ENCODE data around the gene NDRG3.

The NDRG3 gene

DNA sequence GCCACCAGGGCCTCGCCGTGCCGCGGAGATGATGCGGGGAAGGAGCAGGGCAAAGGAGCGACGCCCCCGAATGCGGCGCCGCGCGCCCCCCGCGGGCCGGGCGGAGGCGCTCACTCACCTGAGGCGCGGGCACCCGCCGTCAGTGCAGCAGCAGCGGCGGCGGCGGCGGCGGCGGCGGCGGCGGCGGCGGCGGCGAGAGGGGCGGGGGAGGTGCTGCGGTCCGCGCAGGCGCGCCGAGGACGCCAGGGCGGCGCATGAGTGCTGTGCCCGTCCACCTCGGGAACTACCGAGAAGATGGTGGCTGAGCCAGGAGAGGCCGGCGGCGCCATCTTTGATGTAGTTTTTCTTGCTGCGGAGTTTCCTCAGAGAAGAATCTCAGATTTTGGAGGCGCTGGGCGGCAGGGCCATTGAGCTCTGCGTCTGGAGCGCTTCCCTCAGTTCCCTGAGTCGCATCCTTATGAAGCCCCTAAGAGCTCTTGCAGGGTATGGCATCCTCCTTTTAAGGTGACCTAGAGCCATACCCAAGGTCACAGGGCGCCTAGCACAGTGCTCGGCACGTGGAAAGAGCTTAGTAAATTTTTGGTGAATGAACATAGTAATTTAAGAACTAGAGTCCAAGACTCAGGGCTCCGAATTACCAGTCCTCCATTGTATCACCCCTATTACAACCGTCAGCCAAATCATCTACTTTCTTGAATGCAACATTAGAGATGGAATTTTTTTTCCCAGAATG lies at the start of gene NDRG3:
NDRG3 (minus strand) TSS at position 164 of the 733 bp plus-strand sequence. CDS start 24,355 bp downstream, outside the sequence.
- TF ChIP-seq JUND (IDR thresholded peaks at IDR 0.05; ENCODE audit: low read depth), result no peak
- peak; percentile 97 for DNase-seq (ENCODE audit: low read depth in 1 of 2, low spot score in 1 of 2)
- in situ Hi-C loops (cut with HindIII; ENCODE audit: low pct_unique_long_range_greater_than_20kb, low sequenced_read_pairs), result no loop called here

DNA sequence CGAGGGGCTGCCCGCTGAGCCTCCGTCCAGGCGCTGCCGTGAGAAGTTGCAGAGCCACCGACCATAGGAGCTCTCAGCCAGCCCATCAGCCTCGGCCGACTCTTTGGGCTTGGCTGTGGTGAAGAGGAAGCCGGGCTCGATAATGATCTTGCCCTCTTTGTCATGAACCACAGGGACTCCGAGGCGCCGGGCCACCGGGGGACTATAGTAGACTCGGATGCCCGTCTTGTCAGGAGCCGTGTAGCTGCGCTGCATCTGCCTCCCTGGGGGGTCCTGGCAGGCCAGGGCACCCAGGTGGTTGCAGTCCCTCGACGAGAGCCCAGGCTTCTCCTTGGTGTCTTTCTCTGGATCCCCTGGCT lies 48.2 kb upstream of the NDRG3 start:
- in situ Hi-C loops (cut with HindIII; ENCODE audit: low pct_unique_long_range_greater_than_20kb, low sequenced_read_pairs), result no loop called here
- no peak for TF ChIP-seq JUND (IDR thresholded peaks at IDR 0.05; ENCODE audit: low read depth)
- no peak for DNase-seq (ENCODE audit: low read depth in 1 of 2, low spot score in 1 of 2)

DNA sequence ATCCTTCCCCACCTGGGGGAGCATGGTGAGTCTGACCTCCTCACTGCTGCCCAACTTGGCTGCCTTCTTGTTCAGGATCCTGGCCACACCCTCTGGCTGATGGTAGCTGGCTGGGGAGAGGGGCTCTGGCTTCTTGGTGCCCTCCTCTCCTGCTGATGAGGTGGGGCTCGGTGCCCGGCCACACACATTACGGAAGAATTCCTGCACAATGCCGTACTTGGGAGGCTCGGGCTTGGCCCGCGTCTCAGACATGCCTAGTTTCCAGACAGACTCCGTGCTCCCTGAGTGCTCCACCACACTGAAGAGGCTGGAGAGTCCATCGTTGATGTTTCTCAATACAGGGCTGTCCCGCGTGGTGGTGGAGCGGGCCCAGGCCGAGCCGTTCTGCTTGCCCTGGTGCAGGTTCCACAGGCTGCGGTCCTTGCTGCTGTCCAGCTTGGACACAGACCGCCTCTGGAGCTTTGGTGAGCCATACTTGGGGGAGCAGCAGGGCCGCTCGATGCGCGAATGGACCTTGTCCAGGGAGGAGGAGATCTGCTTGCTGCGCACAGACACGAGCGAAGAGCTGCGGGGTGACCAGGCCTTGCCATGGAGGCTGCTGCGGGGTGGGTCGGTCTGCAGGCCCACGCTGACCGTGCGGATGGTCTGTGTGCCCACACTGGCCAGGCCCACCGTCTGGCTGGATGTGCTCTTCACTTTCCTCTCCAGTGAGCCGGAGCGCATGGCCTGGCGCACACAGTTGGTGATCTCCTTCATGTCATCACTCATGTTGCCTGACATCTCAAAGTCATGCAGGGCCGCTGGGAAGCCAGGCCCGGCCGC lies 47.6 kb upstream of the NDRG3 start:
- TF ChIP-seq JUND (IDR thresholded peaks at IDR 0.05; ENCODE audit: low read depth), result no peak
- DNase-seq (ENCODE audit: low read depth in 1 of 2, low spot score in 1 of 2), result no peak
- in situ Hi-C loops (cut with HindIII; ENCODE audit: low pct_unique_long_range_greater_than_20kb, low sequenced_read_pairs), result no loop called here

DNA sequence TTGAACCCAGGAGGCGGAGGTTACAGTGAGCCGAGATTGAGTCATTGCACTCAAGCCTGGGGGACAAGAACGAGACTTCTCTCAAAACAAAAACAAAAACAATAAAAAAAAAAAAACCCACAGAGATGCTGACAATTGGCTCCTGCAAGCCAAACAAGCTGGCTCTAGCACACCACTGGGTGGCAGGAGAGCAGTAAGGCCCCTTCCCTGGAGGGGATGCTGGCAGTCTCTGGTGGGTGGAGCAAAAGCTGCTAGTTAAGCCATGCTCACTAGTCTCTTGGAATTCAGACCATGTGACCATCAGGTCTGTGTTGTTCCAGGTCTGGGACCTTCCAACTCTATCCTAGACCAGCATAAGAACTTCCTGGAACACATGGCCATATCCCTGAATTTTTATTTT lies 46.5 kb upstream of the NDRG3 start:
- in situ Hi-C loops (cut with HindIII; ENCODE audit: low pct_unique_long_range_greater_than_20kb, low sequenced_read_pairs), result no loop called here

GRCh38 chr20:36791862-36792261 lies 46.0 kb upstream of the NDRG3 start:
- no peak for TF ChIP-seq JUND (IDR thresholded peaks at IDR 0.05; ENCODE audit: low read depth)
- no peak for DNase-seq (ENCODE audit: low read depth in 1 of 2, low spot score in 1 of 2)
- in situ Hi-C loops (cut with HindIII; ENCODE audit: low pct_unique_long_range_greater_than_20kb, low sequenced_read_pairs), result no loop called here

More for the DNA sequence above, 46.5 kb upstream of the NDRG3 start:
- no peak for TF ChIP-seq JUND (IDR thresholded peaks at IDR 0.05; ENCODE audit: low read depth)
- peak; percentile 80 to 83 for DNase-seq (ENCODE audit: low read depth in 1 of 2, low spot score in 1 of 2)

GRCh38 chr20:36786663-36787062 lies 40.8 kb upstream of the NDRG3 start:
- no peak for TF ChIP-seq JUND (IDR thresholded peaks at IDR 0.05; ENCODE audit: low read depth)
- in situ Hi-C loops (cut with HindIII; ENCODE audit: low pct_unique_long_range_greater_than_20kb, low sequenced_read_pairs), result no loop called here
- DNase-seq (ENCODE audit: low read depth in 1 of 2, low spot score in 1 of 2), result no peak

DNA sequence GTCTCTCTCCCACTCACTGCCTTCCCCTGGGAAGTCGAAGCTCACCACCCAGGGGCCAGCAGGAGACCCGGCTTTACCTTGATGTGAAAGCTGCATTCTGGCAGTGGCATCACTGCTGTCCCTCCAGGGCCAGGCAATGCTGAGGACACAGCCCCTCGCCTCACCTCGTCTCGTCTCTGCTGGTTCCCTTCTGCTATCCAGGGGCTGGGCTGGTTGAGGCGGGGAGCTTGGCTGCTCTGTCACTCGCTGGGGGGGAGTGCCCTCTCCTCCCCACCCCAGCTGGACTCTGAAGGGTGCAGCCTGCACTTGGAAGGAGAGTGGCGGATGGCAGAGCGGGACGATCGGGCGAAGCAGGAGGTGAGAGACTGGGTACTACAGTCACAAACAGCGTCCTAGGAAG lies 40.4 kb upstream of the NDRG3 start:
- in situ Hi-C loops (cut with HindIII; ENCODE audit: low pct_unique_long_range_greater_than_20kb, low sequenced_read_pairs), result no loop called here
- no peak for DNase-seq (ENCODE audit: low read depth in 1 of 2, low spot score in 1 of 2)
- no peak for TF ChIP-seq JUND (IDR thresholded peaks at IDR 0.05; ENCODE audit: low read depth)

DNA sequence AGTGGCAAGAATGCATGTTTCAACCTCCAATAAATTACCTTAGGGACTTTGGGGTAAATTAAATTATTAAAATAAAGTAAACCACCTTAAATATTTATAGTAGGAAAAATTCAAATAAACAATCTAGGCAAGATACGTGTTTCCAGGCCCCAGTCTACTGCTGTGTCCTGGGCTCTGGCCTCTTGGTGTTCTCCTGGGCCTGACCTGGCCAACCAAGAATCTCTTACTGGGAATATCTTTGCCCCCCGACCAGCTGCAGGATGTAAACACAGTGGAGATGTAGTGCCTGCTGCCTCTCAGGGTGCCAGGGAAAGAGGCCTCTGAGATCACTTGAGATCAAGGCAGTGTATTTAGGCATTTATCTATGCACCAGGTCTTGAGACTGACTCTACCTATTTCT lies 39.4 kb upstream of the NDRG3 start:
- TF ChIP-seq JUND (IDR thresholded peaks at IDR 0.05; ENCODE audit: low read depth), result no peak
- in situ Hi-C loops (cut with HindIII; ENCODE audit: low pct_unique_long_range_greater_than_20kb, low sequenced_read_pairs), result no loop called here
- no peak for DNase-seq (ENCODE audit: low read depth in 1 of 2, low spot score in 1 of 2)

- in situ Hi-C loops (cut with HindIII; ENCODE audit: low pct_unique_long_range_greater_than_20kb, low sequenced_read_pairs), result no loop called here
- DNase-seq (ENCODE audit: low read depth in 1 of 2, low spot score in 1 of 2), result no peak
- TF ChIP-seq JUND (IDR thresholded peaks at IDR 0.05; ENCODE audit: low read depth), result no peak
These were observed 39.0 kb upstream of the NDRG3 start for GRCh38 chr20:36784900-36785299.

DNA sequence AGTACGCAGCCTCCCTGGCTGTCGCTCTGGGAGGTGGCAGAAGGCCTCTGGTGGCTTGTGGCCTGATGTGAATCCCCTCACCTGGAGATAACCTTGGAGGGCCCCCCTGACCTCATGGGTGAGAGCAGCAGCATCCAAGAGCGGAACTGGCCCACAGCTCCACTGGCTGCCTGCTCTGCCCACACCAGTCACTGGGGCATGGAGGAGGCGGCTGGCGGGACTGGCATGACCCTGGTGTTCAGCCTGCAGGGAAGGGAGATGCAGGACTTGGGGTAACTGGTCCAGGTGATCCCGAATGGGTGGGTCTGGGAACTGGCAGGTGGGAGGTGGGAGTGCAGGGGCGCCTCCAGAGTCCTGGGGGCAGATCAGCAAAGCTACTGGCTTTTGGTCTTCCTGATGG lies 38.2 kb upstream of the NDRG3 start:
- DNase-seq (ENCODE audit: low read depth in 1 of 2, low spot score in 1 of 2), result no peak
- in situ Hi-C loops (cut with HindIII; ENCODE audit: low pct_unique_long_range_greater_than_20kb, low sequenced_read_pairs), result no loop called here
- no peak for TF ChIP-seq JUND (IDR thresholded peaks at IDR 0.05; ENCODE audit: low read depth)

- DNase-seq (ENCODE audit: low read depth in 1 of 2, low spot score in 1 of 2), result no peak
- in situ Hi-C loops (cut with HindIII; ENCODE audit: low pct_unique_long_range_greater_than_20kb, low sequenced_read_pairs), result no loop called here
- TF ChIP-seq JUND (IDR thresholded peaks at IDR 0.05; ENCODE audit: low read depth), result no peak
These were observed 33.8 kb upstream of the NDRG3 start for GRCh38 chr20:36779656-36780025.

DNA sequence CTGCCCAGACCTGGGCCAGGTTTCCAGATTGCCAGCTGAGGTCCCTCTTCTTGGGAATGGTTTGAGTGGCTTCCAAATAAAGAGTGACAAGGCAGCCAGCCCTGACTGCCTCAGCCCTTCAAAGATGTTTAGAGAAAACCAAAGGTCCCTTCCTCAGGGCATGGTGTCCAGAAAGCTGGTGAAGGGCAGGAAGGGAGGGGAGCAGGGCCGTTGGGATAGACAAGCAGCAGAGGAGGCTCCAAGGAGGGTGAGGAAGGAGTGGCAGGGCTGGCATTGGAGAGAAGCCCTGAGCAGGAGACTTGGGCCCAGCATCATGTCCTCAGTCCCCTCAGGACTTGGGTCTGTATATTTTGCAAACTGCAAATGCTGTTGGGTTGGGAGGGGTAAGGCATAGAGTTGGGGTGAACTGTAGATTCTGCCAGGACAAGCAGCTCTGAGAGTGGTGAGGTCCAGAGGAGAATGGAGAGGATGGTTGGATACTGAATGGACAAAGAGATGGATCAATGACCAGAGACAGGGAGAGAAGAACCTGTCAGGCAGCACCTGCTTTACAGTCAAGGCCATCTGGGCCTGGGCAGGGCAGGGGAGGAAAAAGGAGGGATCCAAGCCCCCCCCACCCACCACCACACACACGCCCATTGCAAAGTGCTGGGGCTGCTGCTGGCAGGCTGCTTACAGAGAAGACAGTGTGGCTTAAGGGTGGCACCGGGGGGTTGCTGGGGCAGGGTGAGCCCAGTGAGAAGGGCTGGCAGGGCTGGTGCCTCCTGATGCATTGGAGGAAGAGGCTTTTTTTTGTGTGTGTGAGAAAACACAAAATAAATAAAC lies 33.2 kb upstream of the NDRG3 start:
- DNase-seq (ENCODE audit: low read depth in 1 of 2, low spot score in 1 of 2), result no peak
- no peak for TF ChIP-seq JUND (IDR thresholded peaks at IDR 0.05; ENCODE audit: low read depth)
- in situ Hi-C loops (cut with HindIII; ENCODE audit: low pct_unique_long_range_greater_than_20kb, low sequenced_read_pairs), result no loop called here

- DNase-seq (ENCODE audit: low read depth in 1 of 2, low spot score in 1 of 2), result no peak
- in situ Hi-C loops (cut with HindIII; ENCODE audit: low pct_unique_long_range_greater_than_20kb, low sequenced_read_pairs), result no loop called here
- no peak for TF ChIP-seq JUND (IDR thresholded peaks at IDR 0.05; ENCODE audit: low read depth)
These were observed 31.7 kb upstream of the NDRG3 start for GRCh38 chr20:36777576-36777975.
